Measurements from ENCODE around the gene DENND1A.

Gene DENND1A

DNA sequence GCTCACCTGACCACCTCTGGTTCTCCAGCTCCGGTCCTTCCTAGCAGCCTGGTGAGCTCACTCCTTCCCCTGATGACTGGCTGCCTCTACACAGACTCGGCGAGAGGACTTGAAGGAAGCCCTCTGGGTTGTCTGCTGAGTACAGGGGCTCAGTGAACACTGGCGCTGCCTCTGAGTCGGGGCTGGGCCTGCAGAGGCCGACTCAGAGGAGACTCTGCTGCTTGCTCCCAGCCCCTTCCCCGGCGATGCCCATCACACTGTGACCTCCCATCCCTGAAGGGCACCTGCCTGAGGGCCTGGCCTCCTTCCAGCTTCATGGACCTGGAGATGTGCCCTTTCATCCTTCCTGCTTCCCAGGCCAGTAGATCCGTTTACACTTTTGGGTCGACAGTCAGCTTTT, 551.9 kb downstream of the DENND1A start:
- TF ChIP-seq, protein P1, sequence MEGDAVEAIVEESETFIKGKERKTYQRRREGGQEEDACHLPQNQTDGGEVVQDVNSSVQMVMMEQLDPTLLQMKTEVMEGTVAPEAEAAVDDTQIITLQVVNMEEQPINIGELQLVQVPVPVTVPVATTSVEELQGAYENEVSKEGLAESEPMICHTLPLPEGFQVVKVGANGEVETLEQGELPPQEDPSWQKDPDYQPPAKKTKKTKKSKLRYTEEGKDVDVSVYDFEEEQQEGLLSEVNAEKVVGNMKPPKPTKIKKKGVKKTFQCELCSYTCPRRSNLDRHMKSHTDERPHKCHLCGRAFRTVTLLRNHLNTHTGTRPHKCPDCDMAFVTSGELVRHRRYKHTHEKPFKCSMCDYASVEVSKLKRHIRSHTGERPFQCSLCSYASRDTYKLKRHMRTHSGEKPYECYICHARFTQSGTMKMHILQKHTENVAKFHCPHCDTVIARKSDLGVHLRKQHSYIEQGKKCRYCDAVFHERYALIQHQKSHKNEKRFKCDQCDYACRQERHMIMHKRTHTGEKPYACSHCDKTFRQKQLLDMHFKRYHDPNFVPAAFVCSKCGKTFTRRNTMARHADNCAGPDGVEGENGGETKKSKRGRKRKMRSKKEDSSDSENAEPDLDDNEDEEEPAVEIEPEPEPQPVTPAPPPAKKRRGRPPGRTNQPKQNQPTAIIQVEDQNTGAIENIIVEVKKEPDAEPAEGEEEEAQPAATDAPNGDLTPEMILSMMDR (IDR thresholded peaks at IDR 0.05; ENCODE audit: low read depth, low read length), result no peak
- H3K4me3 ChIP-seq (replicated peaks in 1 of 2; ENCODE audit: low read depth in 2 of 2, low read length in 2 of 2), result no peak overlapping the region
- no peak for DNase-seq (ENCODE audit: low read depth in 2 of 2)

DNA sequence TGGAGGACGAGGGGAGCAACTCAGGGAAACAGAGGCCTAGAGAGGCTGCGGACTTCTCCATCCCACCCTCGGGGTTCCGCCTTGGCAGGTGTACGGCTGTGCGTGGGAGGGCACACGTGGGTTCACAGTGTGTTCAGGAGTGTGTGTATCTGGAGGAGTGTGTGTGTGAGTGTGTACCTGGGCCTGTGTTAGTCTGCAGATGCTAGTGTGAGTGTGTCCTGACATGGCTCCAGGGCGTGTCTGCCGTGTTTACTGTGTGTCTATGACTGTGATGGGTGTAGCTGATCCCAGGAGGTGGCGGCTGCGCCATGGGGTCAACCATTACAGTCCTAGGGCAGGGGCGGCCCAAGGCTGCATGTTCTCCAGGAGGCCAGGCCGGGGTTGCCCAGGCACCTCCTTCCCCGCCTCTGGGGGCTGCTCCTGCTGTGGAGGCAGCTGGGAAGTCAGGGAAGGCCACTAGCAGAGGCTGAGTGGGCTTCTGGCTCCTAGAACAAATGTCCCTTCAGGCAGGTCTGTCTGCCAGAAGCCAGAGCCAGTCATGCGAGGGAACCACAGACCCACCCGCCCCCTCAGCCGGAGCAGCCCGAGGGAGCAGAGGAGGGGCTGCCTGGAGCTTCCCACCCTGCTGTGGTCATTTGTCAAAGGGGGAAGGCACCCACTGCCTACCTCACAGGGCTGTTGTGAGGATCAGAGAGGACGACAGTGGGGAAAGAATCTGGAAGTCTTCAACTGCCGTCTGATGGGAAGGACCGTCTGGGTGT, 552.5 kb downstream of the DENND1A start:
- DNase-seq (ENCODE audit: low read depth in 2 of 2), result no peak
- TF ChIP-seq, protein P1 (IDR thresholded peaks at IDR 0.05; ENCODE audit: low read depth, low read length), result no peak
- no peak overlapping the region for H3K4me3 ChIP-seq (replicated peaks in 1 of 2; ENCODE audit: low read depth in 2 of 2, low read length in 2 of 2)

DNA sequence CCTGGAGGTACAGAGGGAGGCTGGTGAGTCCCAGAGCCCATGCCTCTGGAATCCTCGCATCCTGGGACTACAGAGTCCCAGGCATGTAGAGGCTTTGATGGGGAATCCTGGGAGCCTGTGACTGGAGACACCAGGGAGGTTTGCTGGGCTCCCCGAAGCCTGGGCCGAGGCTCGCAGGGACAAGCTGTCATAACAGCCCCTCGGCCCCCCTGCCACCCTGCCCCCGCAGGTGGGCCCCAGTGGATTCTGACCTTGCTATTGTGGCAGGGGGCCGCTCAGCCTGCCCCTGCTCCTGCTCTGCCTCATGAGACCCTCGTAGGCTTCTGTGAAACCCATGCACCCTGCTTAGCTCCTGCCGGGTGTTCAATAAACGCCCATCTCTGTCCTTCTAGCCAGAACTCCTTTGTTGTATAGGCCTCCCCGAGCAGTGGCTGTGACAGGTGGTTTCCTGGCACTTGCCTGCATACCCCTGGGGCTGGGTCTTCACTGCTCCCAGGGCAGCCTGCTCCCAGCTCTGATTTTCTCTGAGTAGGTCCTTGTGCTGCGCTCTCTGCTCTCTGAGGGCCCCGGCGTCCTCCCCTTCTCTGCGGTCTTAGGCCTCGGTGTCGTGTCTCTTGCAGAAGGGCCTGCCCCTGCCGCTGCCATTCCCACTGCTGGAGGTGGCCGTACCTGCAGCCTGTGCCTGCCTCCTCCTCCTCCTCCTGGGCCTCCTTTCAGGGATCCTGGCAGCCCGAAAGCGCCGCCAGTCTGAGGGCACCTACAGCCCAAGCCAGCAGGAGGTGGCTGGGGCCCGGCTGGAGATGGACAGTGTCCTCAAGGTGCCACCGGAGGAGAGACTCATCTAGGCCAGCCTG, 553.5 kb downstream of the DENND1A start:
- no peak for DNase-seq (ENCODE audit: low read depth in 2 of 2)
- TF ChIP-seq, protein P1 (IDR thresholded peaks at IDR 0.05; ENCODE audit: low read depth, low read length), result no peak
- no peak overlapping the region for H3K4me3 ChIP-seq (replicated peaks in 1 of 2; ENCODE audit: low read depth in 2 of 2, low read length in 2 of 2)

DNA sequence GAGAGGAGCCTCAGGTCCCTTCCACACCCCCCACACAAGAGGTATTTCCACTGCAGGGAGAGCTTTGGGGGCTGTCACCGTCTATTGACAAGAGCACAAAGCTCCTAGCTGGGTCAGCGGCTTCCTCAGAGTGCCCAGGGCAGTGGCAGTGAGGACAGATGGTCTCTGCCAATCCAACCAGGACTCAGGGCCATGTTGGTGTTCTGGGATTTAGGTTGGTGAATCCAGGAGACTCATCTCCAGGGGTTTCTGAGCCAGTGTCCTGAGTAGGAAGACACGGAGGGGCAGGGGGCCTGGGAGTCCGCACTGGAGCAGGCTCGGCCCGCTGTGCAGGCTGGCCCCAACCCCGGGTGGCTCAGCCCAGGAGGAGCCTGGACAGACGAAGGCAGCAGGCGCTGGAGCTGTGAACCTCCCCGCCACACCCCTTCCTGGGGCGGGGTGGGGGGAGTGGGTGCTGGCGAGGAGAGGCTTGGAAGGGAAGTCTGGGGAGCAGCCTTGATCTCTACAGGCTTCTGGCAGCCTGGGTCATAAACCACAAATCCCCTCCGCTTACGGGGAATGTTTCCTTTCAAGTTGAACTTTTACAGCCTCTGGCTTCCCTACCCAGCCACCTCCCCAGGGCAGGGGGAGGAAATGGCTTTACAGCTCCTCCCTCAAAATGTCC, 554.3 kb downstream of the DENND1A start:
- TF ChIP-seq, protein P1 (IDR thresholded peaks at IDR 0.05; ENCODE audit: low read depth, low read length), result no peak
- DNase-seq (ENCODE audit: low read depth in 2 of 2), result peak in 1 of 2 donors; percentile 35
- no peak overlapping the region for H3K4me3 ChIP-seq (replicated peaks in 1 of 2; ENCODE audit: low read depth in 2 of 2, low read length in 2 of 2)

DNA sequence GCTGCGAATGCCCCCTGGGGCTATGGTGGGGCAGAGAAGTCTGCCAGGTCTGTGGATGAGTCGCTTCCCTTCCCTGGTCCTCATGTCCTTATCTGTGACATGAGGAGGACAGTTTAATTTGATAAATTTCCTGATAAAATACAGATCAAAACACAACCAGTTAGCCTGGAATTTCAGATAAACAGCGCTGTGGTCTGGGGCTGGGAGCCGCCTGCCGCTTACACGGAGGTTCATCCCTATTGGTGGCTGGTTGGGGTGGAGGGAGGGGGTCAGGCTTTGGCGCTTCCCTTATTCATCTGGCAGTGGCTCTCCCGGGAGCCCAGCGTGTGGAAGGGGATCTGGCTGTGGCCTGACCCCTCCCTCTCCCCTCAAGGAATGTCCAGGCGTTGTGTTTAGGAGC, 556.0 kb downstream of the DENND1A start:
- no peak for DNase-seq (ENCODE audit: low read depth in 2 of 2)
- H3K4me3 ChIP-seq (replicated peaks in 1 of 2; ENCODE audit: low read depth in 2 of 2, low read length in 2 of 2), result no peak overlapping the region
- TF ChIP-seq, protein P1 (IDR thresholded peaks at IDR 0.05; ENCODE audit: low read depth, low read length), result no peak

DNA sequence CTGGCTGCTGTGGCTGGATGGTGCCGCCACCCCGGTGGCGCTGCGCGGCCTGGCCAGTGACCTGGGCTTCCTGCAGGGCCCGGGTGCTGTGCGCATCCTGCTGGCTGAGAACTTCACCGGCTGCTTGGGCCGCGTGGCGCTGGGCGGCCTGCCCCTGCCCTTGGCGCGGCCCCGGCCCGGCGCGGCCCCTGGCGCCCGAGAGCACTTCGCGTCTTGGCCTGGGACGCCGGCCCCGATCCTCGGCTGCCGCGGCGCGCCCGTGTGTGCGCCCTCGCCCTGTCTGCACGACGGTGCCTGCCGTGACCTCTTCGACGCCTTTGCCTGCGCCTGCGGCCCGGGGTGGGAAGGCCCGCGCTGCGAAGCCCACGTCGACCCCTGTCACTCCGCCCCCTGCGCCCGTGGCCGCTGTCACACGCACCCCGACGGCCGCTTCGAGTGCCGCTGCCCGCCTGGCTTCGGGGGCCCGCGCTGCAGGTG, 556.4 kb downstream of the DENND1A start:
- no peak overlapping the region for H3K4me3 ChIP-seq (replicated peaks in 1 of 2; ENCODE audit: low read depth in 2 of 2, low read length in 2 of 2)
- TF ChIP-seq, protein P1 (IDR thresholded peaks at IDR 0.05; ENCODE audit: low read depth, low read length), result no peak
- DNase-seq (ENCODE audit: low read depth in 2 of 2), result no peak
